ENCODE measurements around the gene ELOVL5.
A peak's percentile ranks its signal among the peaks of the same experiment; 100 is the strongest.
"Not testable (repeated sequence)": the region's sequence is repeated elsewhere in the genome, so short reads cannot be mapped to it uniquely, and the experiment has no call there.

ELOVL5 gene

DNA sequence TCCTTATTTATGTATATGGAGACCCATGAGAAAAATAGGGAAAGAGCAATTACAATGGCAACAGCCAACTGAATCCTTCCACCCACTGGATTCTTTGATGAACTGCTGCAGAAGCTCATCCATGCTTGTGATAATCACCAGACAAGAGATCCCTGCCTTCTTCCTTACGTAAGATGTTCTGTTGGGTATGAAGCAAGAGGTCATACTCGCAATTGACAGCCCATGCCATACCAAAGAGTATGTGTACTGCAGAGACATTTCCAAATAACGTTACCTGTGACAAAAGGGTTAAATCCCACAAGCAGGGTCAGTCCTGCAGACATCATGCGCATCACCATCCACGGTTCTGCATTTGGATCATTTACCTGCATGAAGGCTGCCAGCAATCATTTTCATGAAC lies 27.8 kb downstream of the ELOVL5 start:
- Histone ChIP-seq H3K27me3 (ENCODE audit: control insufficient read depth in 5 of 5, insufficient read depth in 4 of 5, low read length in 5 of 5) (no peaks in the 10 kb centered on the region), H3K4me3 (ENCODE audit: low read depth in 1 of 5, low read length in 5 of 5) (peak overlapping the region in 1 of 5 donors; percentile 9), H3K4me1 (ENCODE audit: control insufficient read depth in 5 of 5, insufficient read depth in 5 of 5, low read length in 5 of 5) (peaks cover 4 to 40% (median 33%) of the 10 kb centered on the region in 5 donors), H3K9me3 (ENCODE audit: control insufficient read depth in 5 of 5, low read length in 5 of 5) (no peaks in the 10 kb centered on the region), H3K9ac (ENCODE audit: low read length in 5 of 5) (peak overlapping the region in 1 of 5 donors; percentile 75), H3K36me3 (ENCODE audit: control insufficient read depth in 5 of 5, insufficient read depth in 5 of 5, low read length in 5 of 5) (no peaks in the 10 kb centered on the region), H3K27ac (ENCODE audit: low read depth, low read length) (peak overlapping the region; percentile 91)

DNA sequence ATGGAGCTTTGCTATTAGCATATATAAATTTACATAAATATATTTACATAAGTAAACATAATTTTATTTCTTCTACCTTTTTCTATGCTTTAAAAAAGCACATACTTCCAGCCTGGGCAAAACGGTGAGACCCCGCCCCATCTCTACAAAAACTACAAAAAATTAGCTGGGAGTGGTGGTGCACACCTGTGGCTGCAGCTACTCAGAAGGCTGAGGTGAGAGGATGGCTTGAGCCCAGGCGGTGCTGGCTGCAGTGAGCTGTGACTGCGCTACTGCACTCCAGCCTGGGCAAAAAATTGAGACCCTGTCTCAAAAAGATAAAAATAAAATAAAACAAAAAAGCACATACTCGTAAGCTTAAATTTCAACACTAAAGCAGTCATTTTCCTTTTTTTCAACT lies 30.3 kb downstream of the ELOVL5 start:
- Histone ChIP-seq H3K4me1 (ENCODE audit: control insufficient read depth in 5 of 5, insufficient read depth in 5 of 5, low read length in 5 of 5) (peaks cover 4 to 49% (median 43%) of the 10 kb centered on the region in 5 donors), H3K36me3 (ENCODE audit: control insufficient read depth in 5 of 5, insufficient read depth in 5 of 5, low read length in 5 of 5) (no peaks in the 10 kb centered on the region), H3K9ac (ENCODE audit: low read length in 5 of 5) (no peak overlapping the region), H3K4me3 (ENCODE audit: low read depth in 1 of 5, low read length in 5 of 5) (no peak overlapping the region), H3K27ac (ENCODE audit: low read depth, low read length) (no peak overlapping the region), H3K9me3 (ENCODE audit: control insufficient read depth in 5 of 5, low read length in 5 of 5) (no peaks in the 10 kb centered on the region), H3K27me3 (ENCODE audit: control insufficient read depth in 5 of 5, insufficient read depth in 4 of 5, low read length in 5 of 5) (no peaks in the 10 kb centered on the region)

DNA sequence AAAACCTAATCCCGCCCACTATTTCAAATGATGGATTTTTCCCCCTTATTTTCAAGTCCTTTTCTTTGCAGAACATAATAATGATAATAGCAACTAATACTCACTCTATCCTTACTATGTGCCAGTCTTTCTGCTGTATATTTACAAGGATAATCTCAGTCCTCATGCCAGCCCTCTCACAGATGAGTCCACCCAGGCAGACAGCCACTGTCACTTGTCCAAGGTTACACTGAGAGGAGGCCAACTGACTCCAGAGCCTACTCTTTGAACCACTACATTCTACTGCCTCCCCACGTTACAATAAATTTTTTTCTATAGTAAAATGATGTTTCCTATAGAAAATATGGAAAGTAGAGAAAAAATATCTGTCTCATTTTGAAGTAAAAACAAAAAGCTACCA lies 30.9 kb downstream of the ELOVL5 start:
- H3K9ac ChIP-seq (ENCODE audit: low read length in 5 of 5), result no peak overlapping the region
- H3K27ac ChIP-seq (ENCODE audit: low read depth, low read length), result no peak overlapping the region
- H3K9me3 ChIP-seq (ENCODE audit: control insufficient read depth in 5 of 5, low read length in 5 of 5), result no peaks in the 10 kb centered on the region
- H3K36me3 ChIP-seq (ENCODE audit: control insufficient read depth in 5 of 5, insufficient read depth in 5 of 5, low read length in 5 of 5), result no peaks in the 10 kb centered on the region
- no peak overlapping the region for H3K4me3 ChIP-seq (ENCODE audit: low read depth in 1 of 5, low read length in 5 of 5)
- no peaks in the 10 kb centered on the region for H3K27me3 ChIP-seq (ENCODE audit: control insufficient read depth in 5 of 5, insufficient read depth in 4 of 5, low read length in 5 of 5)
- H3K4me1 ChIP-seq (ENCODE audit: control insufficient read depth in 5 of 5, insufficient read depth in 5 of 5, low read length in 5 of 5), result peaks cover 4 to 44% (median 41%) of the 10 kb centered on the region in 5 donors

DNA sequence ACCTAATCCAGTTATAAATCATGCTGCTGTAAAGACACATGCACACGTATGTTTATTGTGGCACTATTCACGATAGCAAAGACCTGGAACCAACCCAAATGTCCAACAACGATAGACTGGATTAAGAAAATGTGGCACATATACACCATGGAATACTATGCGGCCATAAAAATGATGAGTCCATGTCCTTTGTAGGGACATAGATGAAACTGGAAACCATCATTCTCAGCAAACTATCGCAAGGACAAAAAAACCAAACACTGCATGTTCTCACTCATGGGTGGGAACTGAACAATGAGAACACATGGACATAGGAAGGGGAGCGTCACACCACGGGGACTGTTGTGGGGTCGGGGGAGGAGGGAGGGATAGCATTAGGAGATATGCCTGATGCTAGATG lies 31.5 kb downstream of the ELOVL5 start:
- H3K27ac ChIP-seq (ENCODE audit: low read depth, low read length); H3K36me3 ChIP-seq (ENCODE audit: control insufficient read depth in 5 of 5, insufficient read depth in 5 of 5, low read length in 5 of 5); H3K9me3 ChIP-seq (ENCODE audit: control insufficient read depth in 5 of 5, low read length in 5 of 5); H3K9ac ChIP-seq (ENCODE audit: low read length in 5 of 5); H3K4me3 ChIP-seq (ENCODE audit: low read depth in 1 of 5, low read length in 5 of 5); H3K27me3 ChIP-seq (ENCODE audit: control insufficient read depth in 5 of 5, insufficient read depth in 4 of 5, low read length in 5 of 5): not testable (repeated sequence)
- H3K4me1 ChIP-seq (ENCODE audit: control insufficient read depth in 5 of 5, insufficient read depth in 5 of 5, low read length in 5 of 5), result peaks cover 0 to 41% (median 36%) of the 10 kb centered on the region in 5 donors

DNA sequence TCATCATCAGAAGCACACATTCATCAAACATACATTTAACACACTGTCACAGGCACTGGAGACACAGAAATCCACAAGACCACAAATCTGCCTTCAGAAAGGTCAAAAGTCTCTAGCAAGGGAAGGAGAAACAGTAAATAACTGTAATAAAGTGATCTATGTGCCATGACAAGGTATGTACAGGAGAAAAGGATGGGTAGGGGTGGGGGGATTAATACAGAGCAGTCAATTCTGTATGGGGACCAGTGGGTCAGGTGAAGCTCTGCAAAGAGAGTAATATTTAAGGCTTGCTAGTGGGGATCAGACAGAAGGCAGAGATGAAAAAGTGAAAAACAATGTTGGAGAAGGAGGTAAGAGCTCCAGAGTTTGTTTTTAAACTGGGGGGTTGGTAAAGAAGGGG lies 32.6 kb downstream of the ELOVL5 start:
- Histone ChIP-seq H3K36me3 (ENCODE audit: control insufficient read depth in 5 of 5, insufficient read depth in 5 of 5, low read length in 5 of 5) (no peaks in the 10 kb centered on the region), H3K4me1 (ENCODE audit: control insufficient read depth in 5 of 5, insufficient read depth in 5 of 5, low read length in 5 of 5) (peaks cover 0 to 31% (median 26%) of the 10 kb centered on the region in 5 donors), H3K27me3 (ENCODE audit: control insufficient read depth in 5 of 5, insufficient read depth in 4 of 5, low read length in 5 of 5) (no peaks in the 10 kb centered on the region), H3K27ac (ENCODE audit: low read depth, low read length) (peak overlapping the region; percentile 63), H3K4me3 (ENCODE audit: low read depth in 1 of 5, low read length in 5 of 5) (no peak overlapping the region), H3K9me3 (ENCODE audit: control insufficient read depth in 5 of 5, low read length in 5 of 5) (no peaks in the 10 kb centered on the region), H3K9ac (ENCODE audit: low read length in 5 of 5) (no peak overlapping the region)

DNA sequence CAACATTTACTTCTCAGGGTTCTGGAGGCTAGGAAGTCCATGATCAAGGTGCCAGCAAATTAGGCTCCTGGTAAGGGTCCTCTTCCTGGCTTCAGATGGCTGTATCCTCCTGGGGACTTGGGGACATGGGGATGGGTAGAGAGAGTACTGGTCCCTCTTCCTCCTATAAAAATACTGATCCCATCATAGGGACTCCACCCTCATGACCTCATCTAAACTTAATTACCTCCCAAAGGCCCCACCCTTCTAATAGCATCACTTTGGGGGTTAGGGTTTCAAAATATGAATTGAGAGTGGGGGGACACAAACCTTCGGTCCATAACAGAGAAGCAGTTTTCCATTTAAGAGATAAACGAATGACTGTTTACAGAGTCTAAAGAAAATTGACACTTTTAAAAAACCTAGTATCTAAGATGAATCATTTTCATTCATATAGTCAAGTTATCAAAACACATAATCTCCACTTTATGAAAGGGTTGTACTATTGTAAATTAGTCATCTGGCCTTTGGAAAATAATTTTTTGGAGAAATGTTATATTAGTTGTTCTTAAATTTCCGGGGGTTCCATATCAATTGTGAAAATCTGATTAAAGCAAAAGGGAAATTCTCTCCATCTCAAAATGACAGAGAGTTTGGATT lies 33.5 kb downstream of the ELOVL5 start:
- Histone ChIP-seq H3K36me3 (ENCODE audit: control insufficient read depth in 5 of 5, insufficient read depth in 5 of 5, low read length in 5 of 5) (no peaks in the 10 kb centered on the region), H3K27me3 (ENCODE audit: control insufficient read depth in 5 of 5, insufficient read depth in 4 of 5, low read length in 5 of 5) (no peaks in the 10 kb centered on the region), H3K9ac (ENCODE audit: low read length in 5 of 5) (peak overlapping the region in 1 of 5 donors; percentile 41), H3K4me1 (ENCODE audit: control insufficient read depth in 5 of 5, insufficient read depth in 5 of 5, low read length in 5 of 5) (peaks cover 2 to 34% (median 30%) of the 10 kb centered on the region in 5 donors), H3K9me3 (ENCODE audit: control insufficient read depth in 5 of 5, low read length in 5 of 5) (no peaks in the 10 kb centered on the region), H3K4me3 (ENCODE audit: low read depth in 1 of 5, low read length in 5 of 5) (no peak overlapping the region), H3K27ac (ENCODE audit: low read depth, low read length) (peak overlapping the region; percentile 63)

DNA sequence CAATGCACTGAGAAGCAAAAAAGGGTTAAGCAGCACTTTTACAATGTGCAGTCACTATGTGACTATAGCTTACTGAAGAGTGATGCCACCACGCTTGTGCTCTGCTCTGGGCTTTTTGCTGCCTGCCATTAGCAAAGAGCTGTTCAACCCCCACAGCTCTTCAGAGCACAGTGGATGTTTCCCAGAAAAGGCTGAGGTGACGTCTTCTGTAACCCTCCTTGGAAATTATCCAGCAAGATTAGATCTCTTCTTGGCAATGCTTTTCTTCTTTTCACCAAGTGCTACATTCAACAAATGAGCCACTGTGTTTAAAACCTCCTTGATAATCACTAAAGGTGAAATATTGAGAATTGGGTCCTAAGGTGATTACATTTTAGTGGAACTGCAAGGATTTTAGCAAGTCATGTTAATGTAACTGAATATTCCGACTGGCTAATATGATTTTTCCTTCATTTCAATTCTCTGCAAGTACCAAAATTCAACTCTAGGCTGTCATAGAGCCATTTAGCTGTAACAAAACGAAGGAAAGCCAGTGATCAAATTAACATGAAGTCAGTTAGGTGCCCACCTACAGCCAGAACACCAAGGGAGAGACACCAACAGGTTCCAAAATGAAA lies 34.9 kb downstream of the ELOVL5 start:
- Histone ChIP-seq H3K4me3 (ENCODE audit: low read depth in 1 of 5, low read length in 5 of 5) (no peak overlapping the region), H3K9me3 (ENCODE audit: control insufficient read depth in 5 of 5, low read length in 5 of 5) (no peaks in the 10 kb centered on the region), H3K27ac (ENCODE audit: low read depth, low read length) (peak overlapping the region; percentile 63), H3K4me1 (ENCODE audit: control insufficient read depth in 5 of 5, insufficient read depth in 5 of 5, low read length in 5 of 5) (peaks cover 4 to 47% (median 35%) of the 10 kb centered on the region in 5 donors), H3K27me3 (ENCODE audit: control insufficient read depth in 5 of 5, insufficient read depth in 4 of 5, low read length in 5 of 5) (no peaks in the 10 kb centered on the region), H3K36me3 (ENCODE audit: control insufficient read depth in 5 of 5, insufficient read depth in 5 of 5, low read length in 5 of 5) (no peaks in the 10 kb centered on the region), H3K9ac (ENCODE audit: low read length in 5 of 5) (peak overlapping the region in 1 of 5 donors; percentile 4)

DNA sequence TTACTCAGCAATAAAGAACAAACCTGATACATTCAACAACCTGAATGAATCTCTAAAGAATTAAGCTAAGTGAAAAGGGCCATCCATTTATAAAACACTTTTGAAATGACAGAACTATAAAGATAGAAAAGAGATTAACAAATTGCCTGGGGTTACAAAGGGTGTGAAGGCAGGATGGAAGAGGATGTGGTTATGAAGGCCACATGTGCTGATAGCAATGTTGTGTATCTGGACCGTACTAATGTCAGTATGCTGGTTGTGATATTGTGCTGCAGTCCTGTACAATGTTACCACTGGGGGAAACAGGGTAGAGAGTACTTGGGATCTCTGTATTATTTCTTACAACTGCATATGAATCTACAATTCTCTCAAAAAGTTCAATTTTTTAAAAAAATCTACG lies 36.4 kb downstream of the ELOVL5 start:
- H3K9ac ChIP-seq (ENCODE audit: low read length in 5 of 5), result peak overlapping the region in 1 of 5 donors; percentile 40
- no peaks in the 10 kb centered on the region for H3K27me3 ChIP-seq (ENCODE audit: control insufficient read depth in 5 of 5, insufficient read depth in 4 of 5, low read length in 5 of 5)
- peak overlapping the region; percentile 63 for H3K27ac ChIP-seq (ENCODE audit: low read depth, low read length)
- H3K36me3 ChIP-seq (ENCODE audit: control insufficient read depth in 5 of 5, insufficient read depth in 5 of 5, low read length in 5 of 5), result no peaks in the 10 kb centered on the region
- no peaks in the 10 kb centered on the region for H3K9me3 ChIP-seq (ENCODE audit: control insufficient read depth in 5 of 5, low read length in 5 of 5)
- peaks cover 6 to 58% (median 44%) of the 10 kb centered on the region in 5 donors for H3K4me1 ChIP-seq (ENCODE audit: control insufficient read depth in 5 of 5, insufficient read depth in 5 of 5, low read length in 5 of 5)
- H3K4me3 ChIP-seq (ENCODE audit: low read depth in 1 of 5, low read length in 5 of 5), result no peak overlapping the region

DNA sequence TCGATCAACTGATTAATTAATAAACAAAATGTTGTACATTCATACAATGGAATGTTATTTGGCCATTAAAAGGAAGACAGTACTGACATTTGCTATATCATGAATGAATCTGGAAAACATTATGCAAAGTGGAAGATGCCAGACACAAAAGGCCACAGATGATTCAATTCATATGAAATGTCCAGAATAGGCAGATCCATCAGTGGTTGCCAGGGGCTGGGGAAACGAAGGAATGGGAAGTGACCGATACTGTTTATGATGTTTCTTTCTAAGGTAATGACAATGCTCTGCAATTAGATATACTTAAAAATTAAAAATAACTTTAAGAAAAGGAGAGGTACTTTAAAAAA lies 37.2 kb downstream of the ELOVL5 start:
- no peaks in the 10 kb centered on the region for H3K9me3 ChIP-seq (ENCODE audit: control insufficient read depth in 5 of 5, low read length in 5 of 5)
- H3K4me1 ChIP-seq (ENCODE audit: control insufficient read depth in 5 of 5, insufficient read depth in 5 of 5, low read length in 5 of 5), result peaks cover 6 to 65% (median 51%) of the 10 kb centered on the region in 5 donors
- H3K27me3 ChIP-seq (ENCODE audit: control insufficient read depth in 5 of 5, insufficient read depth in 4 of 5, low read length in 5 of 5), result no peaks in the 10 kb centered on the region
- no peak overlapping the region for H3K9ac ChIP-seq (ENCODE audit: low read length in 5 of 5)
- peak overlapping the region; percentile 63 for H3K27ac ChIP-seq (ENCODE audit: low read depth, low read length)
- H3K36me3 ChIP-seq (ENCODE audit: control insufficient read depth in 5 of 5, insufficient read depth in 5 of 5, low read length in 5 of 5), result no peaks in the 10 kb centered on the region
- H3K4me3 ChIP-seq (ENCODE audit: low read depth in 1 of 5, low read length in 5 of 5), result no peak overlapping the region

DNA sequence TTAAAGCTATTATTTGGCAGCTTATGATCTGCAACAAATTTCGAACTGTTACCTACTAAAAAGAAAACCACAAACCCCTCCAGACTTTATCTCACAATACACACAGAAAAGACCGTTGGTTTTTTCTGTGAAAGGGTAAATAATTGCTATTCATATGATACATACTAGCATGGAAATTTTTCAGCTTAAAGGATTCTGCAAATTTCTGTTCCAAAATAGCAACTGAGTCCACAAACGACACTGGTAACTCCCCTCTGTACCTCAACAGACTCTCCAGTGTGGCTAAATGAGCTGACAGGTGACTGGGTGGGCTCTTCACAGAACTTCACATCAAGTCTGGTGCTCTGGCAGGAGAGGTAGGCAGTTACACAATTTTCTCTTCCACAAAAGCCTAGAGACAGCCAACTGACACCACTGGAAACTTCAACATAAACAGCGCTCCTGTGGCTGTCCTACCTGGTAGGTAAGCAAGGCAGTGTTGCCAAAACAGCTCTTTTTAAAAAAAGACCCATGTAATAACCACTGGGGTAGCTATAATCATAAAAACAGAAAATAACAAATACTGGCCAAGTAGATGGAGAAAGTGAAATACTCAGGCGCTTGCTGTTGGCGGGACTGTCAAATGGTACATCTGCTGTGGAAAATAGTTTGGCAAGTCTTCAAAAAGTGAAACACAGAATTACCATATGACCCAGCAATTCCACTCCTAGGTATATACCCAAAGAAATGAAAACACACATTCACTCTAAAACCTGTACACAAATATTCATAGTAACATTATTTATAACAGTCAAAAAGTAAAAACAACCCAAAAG lies 37.8 kb downstream of the ELOVL5 start:
- H3K27me3 ChIP-seq (ENCODE audit: control insufficient read depth in 5 of 5, insufficient read depth in 4 of 5, low read length in 5 of 5), result no peaks in the 10 kb centered on the region
- H3K27ac ChIP-seq (ENCODE audit: low read depth, low read length), result peak overlapping the region; percentile 63
- peak overlapping the region in 1 of 5 donors; percentile 48 for H3K9ac ChIP-seq (ENCODE audit: low read length in 5 of 5)
- peaks cover 6 to 63% (median 51%) of the 10 kb centered on the region in 5 donors for H3K4me1 ChIP-seq (ENCODE audit: control insufficient read depth in 5 of 5, insufficient read depth in 5 of 5, low read length in 5 of 5)
- H3K36me3 ChIP-seq (ENCODE audit: control insufficient read depth in 5 of 5, insufficient read depth in 5 of 5, low read length in 5 of 5), result no peaks in the 10 kb centered on the region
- no peaks in the 10 kb centered on the region for H3K9me3 ChIP-seq (ENCODE audit: control insufficient read depth in 5 of 5, low read length in 5 of 5)
- H3K4me3 ChIP-seq (ENCODE audit: low read depth in 1 of 5, low read length in 5 of 5), result no peak overlapping the region

Measured in subcutaneous abdominal adipose tissue (tissue), 5 donors.